ENCODE results near the gene YWHAQ. TPM values are rescaled to one million over a fixed set of nuclear protein-coding genes. Genes with fewer than 3 reads are reported as not detected.
"Not testable (repeated sequence)": the region's sequence is repeated elsewhere in the genome, so short reads cannot be mapped to it uniquely, and the experiment has no call there.

The YWHAQ gene
- polyA plus RNA-seq, 1 of the 3 experiments (the other 2 are of a cell fraction): 240 TPM

GRCh38 chr2:9550859-9551391 is 79.9 kb downstream of the YWHAQ start:
- H3K4me2 ChIP-seq; DNase-seq; H3K9ac ChIP-seq; H3K36me3 ChIP-seq (replicated peaks in 1 of 2; ENCODE audit: control insufficient read depth in 1 of 2, insufficient read depth in 2 of 2, low read length in 1 of 2); H3K27ac ChIP-seq (ENCODE audit: low read depth in 2 of 2, low read length in 1 of 2); H3K9me2 ChIP-seq; H3K9me3 ChIP-seq; H3K27me3 ChIP-seq (ENCODE audit: insufficient read depth); H2AFZ ChIP-seq (ENCODE audit: low read depth); CTCF ChIA-PET; H3K4me3 ChIP-seq (ENCODE audit: low read depth in 2 of 2, low read length in 1 of 2); POLR2A ChIA-PET: not testable (repeated sequence)
- H3F3A ChIP-seq (replicated peaks; ENCODE audit: insufficient read depth): peaks cover 39% of the 10 kb centered on the region
- whole genome bisulfite sequencing (ENCODE audit: low lambda C conversion rate): 92% methylated on average over 7 of the region's 7 CpGs
- H3K4me1 ChIP-seq (ENCODE audit: control insufficient read depth in 1 of 2, insufficient read depth in 2 of 2, low read depth in 1 of 2, low read length in 1 of 2): peaks cover 25 to 27% of the 10 kb centered on the region in 2 experiments; a peak in 3 of 4 replicates
- H4K20me1 ChIP-seq (ENCODE audit: insufficient read depth): peaks cover 80% of the 10 kb centered on the region
- H3K79me2 ChIP-seq (ENCODE audit: insufficient read depth): peaks cover 97% of the 10 kb centered on the region

DNA sequence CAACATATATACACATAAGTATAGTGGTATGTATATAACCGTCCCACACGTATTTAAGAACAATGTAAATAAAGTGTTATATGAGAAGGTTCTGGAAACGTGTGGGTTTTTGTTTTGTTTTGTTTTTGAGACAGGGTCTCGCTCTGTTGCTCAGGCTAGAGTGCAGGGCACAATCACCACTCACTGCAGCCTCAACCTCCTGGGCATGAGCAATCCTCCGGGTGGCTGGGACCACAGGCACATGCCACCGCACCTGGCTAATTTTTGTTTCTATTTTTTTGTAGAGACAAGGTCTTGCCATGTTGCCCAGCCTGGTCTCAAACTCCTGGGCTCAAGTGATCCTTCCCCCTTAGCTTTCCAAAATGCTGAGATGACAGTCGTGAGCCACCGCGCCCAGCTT is 81.4 kb downstream of the YWHAQ start:
- H3K36me3 ChIP-seq (replicated peaks in 1 of 2; ENCODE audit: control insufficient read depth in 1 of 2, insufficient read depth in 2 of 2, low read length in 1 of 2): peaks cover 0 to 5% of the 10 kb centered on the region in 2 experiments
- no peaks in the 10 kb centered on the region for H3K9me3 ChIP-seq
- peaks cover 25 to 27% of the 10 kb centered on the region in 2 experiments; a peak in 3 of 4 replicates for H3K4me1 ChIP-seq (ENCODE audit: control insufficient read depth in 1 of 2, insufficient read depth in 2 of 2, low read depth in 1 of 2, low read length in 1 of 2)
- no peaks in the 10 kb centered on the region for H3K9me2 ChIP-seq
- DNase-seq: no peak
- no peak overlapping the region for H3K4me3 ChIP-seq (ENCODE audit: low read depth in 2 of 2, low read length in 1 of 2)
- H3F3A ChIP-seq (replicated peaks; ENCODE audit: insufficient read depth): peaks cover 33% of the 10 kb centered on the region
- WGBS (ENCODE audit: low lambda C conversion rate): 95% methylated on average over 9 of the region's 9 CpGs
- H3K27me3 ChIP-seq (ENCODE audit: insufficient read depth): no peaks in the 10 kb centered on the region
- peaks cover 90% of the 10 kb centered on the region for H4K20me1 ChIP-seq (ENCODE audit: insufficient read depth)
- H3K4me2 ChIP-seq: no peak overlapping the region
- CTCF ChIA-PET: interaction anchor here (0.7 to 1.2 kb wide), 4 partner anchors 140 to 264 kb away, joined by 3 to 5 read pairs (median 3); no protein-coding TSS in a partner anchor
- H2AFZ ChIP-seq (ENCODE audit: low read depth): no peak overlapping the region
- peaks cover 100% of the 10 kb centered on the region for H3K79me2 ChIP-seq (ENCODE audit: insufficient read depth)
- no peak overlapping the region for H3K27ac ChIP-seq (ENCODE audit: low read depth in 2 of 2, low read length in 1 of 2)
- H3K9ac ChIP-seq: no peak overlapping the region
- POLR2A ChIA-PET: no interaction called here
- TF ChIP-seq NFIC (IDR thresholded peaks at IDR 0.05; ENCODE audit: borderline replicate concordance): no peak
- no peak for TF ChIP-seq TAF1 (IDR thresholded peaks at IDR 0.05; ENCODE audit: borderline replicate concordance, low read depth, low read length)
- TF ChIP-seq GABPA (IDR thresholded peaks at IDR 0.05; ENCODE audit: low read depth): no peak
- TF ChIP-seq CHD2 (IDR thresholded peaks at IDR 0.05; ENCODE audit: low read length, partially characterized antibody): no peak
- TF ChIP-seq SIN3A (IDR thresholded peaks at IDR 0.05; ENCODE audit: borderline replicate concordance, low read depth, low read length): no peak
- TF ChIP-seq USF1 (IDR thresholded peaks at IDR 0.05; ENCODE audit: borderline replicate concordance, low read depth): no peak
- no peak for TF ChIP-seq MEF2A (IDR thresholded peaks at IDR 0.05; ENCODE audit: borderline replicate concordance, low read depth)
- no peak for TF ChIP-seq RCOR1 (IDR thresholded peaks at IDR 0.05; ENCODE audit: low read length)
- TF ChIP-seq, protein P1, sequence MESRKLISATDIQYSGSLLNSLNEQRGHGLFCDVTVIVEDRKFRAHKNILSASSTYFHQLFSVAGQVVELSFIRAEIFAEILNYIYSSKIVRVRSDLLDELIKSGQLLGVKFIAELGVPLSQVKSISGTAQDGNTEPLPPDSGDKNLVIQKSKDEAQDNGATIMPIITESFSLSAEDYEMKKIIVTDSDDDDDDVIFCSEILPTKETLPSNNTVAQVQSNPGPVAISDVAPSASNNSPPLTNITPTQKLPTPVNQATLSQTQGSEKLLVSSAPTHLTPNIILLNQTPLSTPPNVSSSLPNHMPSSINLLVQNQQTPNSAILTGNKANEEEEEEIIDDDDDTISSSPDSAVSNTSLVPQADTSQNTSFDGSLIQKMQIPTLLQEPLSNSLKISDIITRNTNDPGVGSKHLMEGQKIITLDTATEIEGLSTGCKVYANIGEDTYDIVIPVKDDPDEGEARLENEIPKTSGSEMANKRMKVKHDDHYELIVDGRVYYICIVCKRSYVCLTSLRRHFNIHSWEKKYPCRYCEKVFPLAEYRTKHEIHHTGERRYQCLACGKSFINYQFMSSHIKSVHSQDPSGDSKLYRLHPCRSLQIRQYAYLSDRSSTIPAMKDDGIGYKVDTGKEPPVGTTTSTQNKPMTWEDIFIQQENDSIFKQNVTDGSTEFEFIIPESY (IDR thresholded peaks at IDR 0.05; ENCODE audit: borderline replicate concordance, low read depth): no peak
- no peak for TF ChIP-seq POLR2AphosphoS5 (IDR thresholded peaks at IDR 0.05; ENCODE audit: low read depth, low read length)
- TF ChIP-seq YY1 (IDR thresholded peaks at IDR 0.05; ENCODE audit: low read depth): no peak
- TF ChIP-seq EP300 (IDR thresholded peaks at IDR 0.05; ENCODE audit: borderline replicate concordance in 1 of 2, low read depth in 1 of 2, low read length in 1 of 2): no peak
- TF ChIP-seq, protein P2, sequence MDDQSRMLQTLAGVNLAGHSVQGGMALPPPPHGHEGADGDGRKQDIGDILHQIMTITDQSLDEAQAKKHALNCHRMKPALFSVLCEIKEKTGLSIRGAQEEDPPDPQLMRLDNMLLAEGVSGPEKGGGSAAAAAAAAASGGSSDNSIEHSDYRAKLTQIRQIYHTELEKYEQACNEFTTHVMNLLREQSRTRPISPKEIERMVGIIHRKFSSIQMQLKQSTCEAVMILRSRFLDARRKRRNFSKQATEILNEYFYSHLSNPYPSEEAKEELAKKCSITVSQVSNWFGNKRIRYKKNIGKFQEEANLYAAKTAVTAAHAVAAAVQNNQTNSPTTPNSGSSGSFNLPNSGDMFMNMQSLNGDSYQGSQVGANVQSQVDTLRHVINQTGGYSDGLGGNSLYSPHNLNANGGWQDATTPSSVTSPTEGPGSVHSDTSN (IDR thresholded peaks at IDR 0.05): no peak
- no peak for TF ChIP-seq TCF12 (IDR thresholded peaks at IDR 0.05)
- no peak for TF ChIP-seq FOSL2 (IDR thresholded peaks at IDR 0.05; ENCODE audit: borderline replicate concordance, low read depth)
- TF ChIP-seq, protein P3, sequence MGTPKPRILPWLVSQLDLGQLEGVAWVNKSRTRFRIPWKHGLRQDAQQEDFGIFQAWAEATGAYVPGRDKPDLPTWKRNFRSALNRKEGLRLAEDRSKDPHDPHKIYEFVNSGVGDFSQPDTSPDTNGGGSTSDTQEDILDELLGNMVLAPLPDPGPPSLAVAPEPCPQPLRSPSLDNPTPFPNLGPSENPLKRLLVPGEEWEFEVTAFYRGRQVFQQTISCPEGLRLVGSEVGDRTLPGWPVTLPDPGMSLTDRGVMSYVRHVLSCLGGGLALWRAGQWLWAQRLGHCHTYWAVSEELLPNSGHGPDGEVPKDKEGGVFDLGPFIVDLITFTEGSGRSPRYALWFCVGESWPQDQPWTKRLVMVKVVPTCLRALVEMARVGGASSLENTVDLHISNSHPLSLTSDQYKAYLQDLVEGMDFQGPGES (IDR thresholded peaks at IDR 0.05; ENCODE audit: low read depth, low read length): no peak
- TF ChIP-seq, protein P4, sequence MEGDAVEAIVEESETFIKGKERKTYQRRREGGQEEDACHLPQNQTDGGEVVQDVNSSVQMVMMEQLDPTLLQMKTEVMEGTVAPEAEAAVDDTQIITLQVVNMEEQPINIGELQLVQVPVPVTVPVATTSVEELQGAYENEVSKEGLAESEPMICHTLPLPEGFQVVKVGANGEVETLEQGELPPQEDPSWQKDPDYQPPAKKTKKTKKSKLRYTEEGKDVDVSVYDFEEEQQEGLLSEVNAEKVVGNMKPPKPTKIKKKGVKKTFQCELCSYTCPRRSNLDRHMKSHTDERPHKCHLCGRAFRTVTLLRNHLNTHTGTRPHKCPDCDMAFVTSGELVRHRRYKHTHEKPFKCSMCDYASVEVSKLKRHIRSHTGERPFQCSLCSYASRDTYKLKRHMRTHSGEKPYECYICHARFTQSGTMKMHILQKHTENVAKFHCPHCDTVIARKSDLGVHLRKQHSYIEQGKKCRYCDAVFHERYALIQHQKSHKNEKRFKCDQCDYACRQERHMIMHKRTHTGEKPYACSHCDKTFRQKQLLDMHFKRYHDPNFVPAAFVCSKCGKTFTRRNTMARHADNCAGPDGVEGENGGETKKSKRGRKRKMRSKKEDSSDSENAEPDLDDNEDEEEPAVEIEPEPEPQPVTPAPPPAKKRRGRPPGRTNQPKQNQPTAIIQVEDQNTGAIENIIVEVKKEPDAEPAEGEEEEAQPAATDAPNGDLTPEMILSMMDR (IDR thresholded peaks at IDR 0.05): no peak

All from SK-N-SH (cell line).